GM10266 (cell line): ENCODE measurements around the gene PKNOX2.

Experiments used
- DNase-seq: peaks from one replicate; pipeline ENCODE4 v3.0.0; 2012; ENCODE audit errors: extremely low spot score
- TF ChIP-seq, protein P1 (sequence below): IDR thresholded peaks from 2 replicates; pipeline ENCODE4 v1.5.1; 2012; ENCODE audit warnings: mild to moderate bottlenecking, low read depth; ENCODE audit not compliant: control insufficient read depth, insufficient read depth; ENCODE audit errors: missing control alignments

PKNOX2 gene

DNA sequence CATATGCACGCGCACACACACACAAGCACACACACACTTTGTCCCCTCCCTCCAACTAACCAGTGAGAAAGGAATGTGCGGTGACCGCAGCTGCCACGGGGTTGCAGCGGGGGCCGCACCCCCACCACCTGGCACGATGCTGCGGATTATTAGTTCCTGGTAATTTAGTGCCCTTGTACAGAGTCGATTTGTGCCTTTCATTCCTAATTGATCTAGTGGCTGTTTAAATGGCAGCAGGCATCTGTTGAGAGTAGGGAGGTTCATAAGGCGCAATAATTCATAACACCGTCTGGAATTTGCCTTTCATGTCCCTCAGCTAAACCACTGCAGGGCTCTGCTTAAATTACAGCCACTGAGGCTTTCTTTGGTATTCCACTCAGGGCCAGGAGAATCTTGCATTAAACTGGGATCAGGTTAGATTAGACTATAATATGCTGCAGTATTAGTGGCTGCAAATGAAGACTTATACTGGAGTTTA is 217.8 kb downstream of the PKNOX2 start:
- no peak for DNase-seq
- TF ChIP-seq, protein P1, sequence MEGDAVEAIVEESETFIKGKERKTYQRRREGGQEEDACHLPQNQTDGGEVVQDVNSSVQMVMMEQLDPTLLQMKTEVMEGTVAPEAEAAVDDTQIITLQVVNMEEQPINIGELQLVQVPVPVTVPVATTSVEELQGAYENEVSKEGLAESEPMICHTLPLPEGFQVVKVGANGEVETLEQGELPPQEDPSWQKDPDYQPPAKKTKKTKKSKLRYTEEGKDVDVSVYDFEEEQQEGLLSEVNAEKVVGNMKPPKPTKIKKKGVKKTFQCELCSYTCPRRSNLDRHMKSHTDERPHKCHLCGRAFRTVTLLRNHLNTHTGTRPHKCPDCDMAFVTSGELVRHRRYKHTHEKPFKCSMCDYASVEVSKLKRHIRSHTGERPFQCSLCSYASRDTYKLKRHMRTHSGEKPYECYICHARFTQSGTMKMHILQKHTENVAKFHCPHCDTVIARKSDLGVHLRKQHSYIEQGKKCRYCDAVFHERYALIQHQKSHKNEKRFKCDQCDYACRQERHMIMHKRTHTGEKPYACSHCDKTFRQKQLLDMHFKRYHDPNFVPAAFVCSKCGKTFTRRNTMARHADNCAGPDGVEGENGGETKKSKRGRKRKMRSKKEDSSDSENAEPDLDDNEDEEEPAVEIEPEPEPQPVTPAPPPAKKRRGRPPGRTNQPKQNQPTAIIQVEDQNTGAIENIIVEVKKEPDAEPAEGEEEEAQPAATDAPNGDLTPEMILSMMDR = no peak

DNA sequence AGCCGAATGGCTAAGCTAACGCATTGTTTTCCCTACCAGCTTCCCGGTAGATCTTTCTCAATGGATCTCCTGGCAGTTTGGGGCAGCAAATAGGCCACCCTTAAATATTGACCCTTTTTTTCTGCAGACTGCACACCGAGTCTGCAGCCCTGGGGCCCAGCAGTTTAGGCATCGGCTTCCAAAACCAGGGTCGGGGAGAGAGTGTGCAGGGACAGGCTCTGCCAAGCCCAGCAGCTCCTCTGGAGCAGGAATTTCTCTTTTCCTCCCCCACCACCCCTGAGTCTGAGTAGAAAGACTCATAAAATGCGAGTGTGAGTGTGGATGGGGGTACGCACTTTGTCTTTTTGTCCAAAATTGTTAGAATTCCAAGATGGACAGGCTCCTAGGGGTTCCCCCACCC is 218.3 kb downstream of the PKNOX2 start:
- TF ChIP-seq, protein P1 = no peak
- no peak for DNase-seq

DNA sequence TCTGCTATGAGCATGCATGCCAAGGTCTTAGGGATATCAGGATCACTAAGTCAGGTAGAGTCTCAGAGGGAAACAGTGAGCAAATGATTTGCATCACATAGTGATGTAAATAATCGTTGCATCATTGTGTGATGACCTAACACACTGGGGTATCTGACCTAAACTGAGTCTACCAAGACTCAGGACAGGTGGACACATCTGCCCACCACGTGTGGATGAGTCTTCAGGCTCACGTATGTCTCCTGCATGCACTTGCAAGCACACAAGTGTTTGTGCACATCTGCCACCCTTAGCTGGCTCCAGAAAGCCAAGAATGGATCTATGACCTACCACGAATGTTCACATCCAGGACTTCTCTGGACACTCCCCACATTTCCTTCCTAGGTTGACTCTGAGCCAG is 220.3 kb downstream of the PKNOX2 start:
- TF ChIP-seq, protein P1 = no peak
- no peak for DNase-seq

DNA sequence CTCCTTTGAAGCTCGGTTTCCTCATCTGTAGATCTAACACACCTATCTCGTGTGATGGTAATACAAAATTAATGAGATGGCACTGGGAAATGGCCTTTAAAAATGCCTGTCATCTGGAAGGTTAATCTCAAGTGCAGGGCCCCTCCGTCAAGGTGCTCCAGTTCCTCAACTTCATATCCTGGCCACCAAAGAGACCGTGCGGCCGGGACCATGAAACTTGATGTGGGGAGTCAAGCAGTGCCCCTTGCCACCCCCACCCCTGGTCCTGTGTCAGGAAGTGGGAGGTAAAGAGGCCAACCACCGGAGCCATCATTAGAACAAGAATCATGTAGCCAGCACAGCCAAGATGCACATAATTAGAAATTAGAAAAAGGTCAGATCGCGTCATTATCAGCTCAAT is 223.3 kb downstream of the PKNOX2 start:
- no peak for DNase-seq
- TF ChIP-seq, protein P1 = no peak

DNA sequence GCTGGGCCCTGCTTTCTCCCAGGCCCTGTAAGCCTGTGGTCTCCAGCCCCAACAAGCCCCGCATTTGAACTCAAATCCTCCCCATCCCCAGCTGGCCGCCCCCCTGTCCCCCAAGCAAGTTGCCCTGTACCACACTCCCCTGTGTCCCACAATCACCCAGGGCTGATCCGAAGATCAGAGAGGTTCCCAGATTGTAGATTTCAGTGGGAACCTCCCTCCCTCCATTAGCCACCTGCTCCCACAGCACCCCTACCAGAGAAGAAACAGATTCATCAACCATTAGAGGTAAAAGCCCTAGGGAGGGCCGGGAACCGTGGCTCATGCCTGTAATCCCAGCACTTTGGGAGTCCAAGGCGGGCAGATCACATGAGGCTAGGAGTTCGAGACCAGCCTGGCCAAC is 224.1 kb downstream of the PKNOX2 start:
- TF ChIP-seq, protein P1 = no peak

DNA sequence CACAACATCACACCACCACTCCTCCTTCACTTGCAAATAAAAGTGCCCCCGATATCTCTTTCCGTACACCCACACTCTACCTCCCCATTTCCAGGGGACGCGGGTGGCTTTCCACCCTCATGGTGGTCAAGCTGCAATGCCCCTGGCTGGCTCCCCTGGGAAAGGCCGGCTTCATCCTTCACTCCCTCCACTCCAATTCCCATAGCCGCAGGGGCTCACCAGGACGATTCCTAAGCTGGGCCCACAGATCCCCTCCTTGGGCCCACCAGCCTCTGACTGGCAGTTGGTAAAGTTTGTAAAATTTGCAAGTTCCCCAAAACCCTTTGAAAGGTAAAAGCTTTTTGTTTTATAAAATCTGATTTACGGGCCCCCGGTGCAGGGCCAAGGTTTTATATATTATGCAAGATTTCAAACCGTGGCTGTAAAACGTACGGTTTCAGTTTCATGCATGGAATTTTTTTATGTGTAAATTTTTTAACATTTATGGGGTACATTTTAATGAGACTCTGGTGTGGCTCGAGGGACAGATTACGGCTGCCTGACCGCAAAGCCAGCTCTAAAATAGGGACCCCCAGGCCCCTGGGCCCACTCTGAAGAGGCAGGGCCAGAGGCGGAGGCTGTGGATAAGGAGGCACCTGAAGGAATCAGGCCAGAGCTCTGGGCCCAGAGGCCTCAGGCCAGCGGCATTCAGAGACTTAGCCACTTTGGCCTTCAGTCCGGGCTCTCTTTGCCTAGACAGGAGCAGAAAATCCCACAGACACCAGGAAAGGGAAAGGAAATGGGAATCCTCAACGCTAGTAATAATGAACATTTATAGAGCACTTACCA is 225.0 kb downstream of the PKNOX2 start:
- no peak for DNase-seq
- TF ChIP-seq, protein P1 = no peak

More for the DNA sequence above, 224.1 kb downstream of the PKNOX2 start:
- no peak for DNase-seq

DNA sequence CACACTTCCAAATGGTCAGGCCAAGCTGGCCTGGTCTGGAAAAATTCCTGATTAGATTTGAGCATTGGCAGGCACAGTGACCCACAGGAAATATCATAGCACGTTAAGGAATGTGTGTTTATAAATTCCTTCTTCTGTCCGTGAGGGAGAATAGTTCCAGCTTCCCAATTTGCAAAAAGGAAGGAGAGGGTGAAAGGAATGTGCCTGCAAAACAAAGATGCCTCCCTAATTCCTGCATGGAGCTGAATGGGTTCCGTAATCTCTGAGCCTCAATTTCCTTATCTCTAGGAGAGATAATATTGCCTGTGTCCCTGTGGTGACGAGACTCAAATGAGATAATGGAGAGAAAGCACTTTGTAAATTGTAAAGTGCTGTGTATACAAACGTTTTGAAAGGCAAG is 226.4 kb downstream of the PKNOX2 start:
- no peak for DNase-seq
- TF ChIP-seq, protein P1 = no peak
